ENCODE measurements around the gene PLCB3.

DNA sequence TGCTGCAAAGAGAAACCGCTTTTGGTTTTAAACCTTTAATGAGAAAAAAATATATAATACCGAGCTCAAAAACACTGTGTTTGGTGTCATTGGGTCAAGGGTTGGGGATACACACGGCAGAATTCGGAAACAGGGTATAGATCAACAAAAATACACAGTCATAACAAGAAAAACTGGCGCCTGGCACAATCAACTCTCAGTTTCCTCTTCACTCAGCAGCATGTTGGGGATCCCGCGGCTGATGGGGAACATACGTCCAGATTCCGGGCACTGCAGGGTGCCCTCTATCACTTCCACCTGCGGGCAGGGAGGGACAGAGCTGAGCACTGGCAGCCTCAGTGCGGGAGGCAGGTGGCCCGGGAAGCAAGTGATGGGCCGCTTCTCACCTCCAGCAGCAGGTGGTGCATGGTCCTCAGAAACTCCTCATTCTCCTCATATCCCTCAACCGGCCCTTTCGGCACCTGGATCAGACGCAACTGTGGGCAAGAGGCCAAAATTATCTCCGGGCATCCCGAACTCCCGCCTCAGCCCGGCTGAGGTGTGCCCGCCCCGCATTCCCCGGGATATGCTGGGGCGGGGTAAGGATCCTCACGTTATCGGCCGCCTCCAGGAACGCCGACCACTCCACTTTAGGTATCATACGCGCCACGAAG, 65.5 kb downstream of the PLCB3 start:
- TF ChIP-seq CTCF (IDR thresholded peaks at IDR 0.05) (peak in 2 of 4 donors; percentile 13 to 18), POLR2A (IDR thresholded peaks at IDR 0.05) (no peak)

All from right lobe of liver (tissue), 4 donors.